Measurements from ENCODE around the gene PTGIR. TPM values are rescaled to one million over a fixed set of nuclear protein-coding genes. Genes with fewer than 3 reads are reported as not detected.
"Not testable (repeated sequence)": the region's sequence is repeated elsewhere in the genome, so short reads cannot be mapped to it uniquely, and the experiment has no call there.

The PTGIR gene
- total and polyA plus RNA-seq, 5 donors from 2014 or later: 0.31 to 16.8 (median 8.6) TPM

- peaks cover 10% of the 10 kb centered on the region for H3K27me3 Mint-ChIP-seq
- ATAC-seq (ENCODE audit: low read depth in 2 of 2) (no peak), DNase-seq (no peak)
- peaks cover 0 to 31% (median 11%) of the 10 kb centered on the region in 4 donors for H3K4me1 Mint-ChIP-seq
- Histone ChIP-seq H3K36me3 (ENCODE audit: control insufficient read depth, insufficient read depth, low read length) (no peaks in the 10 kb centered on the region), H3K4me3 (ENCODE audit: low read depth, low read length) (no peak overlapping the region), H3K27ac (ENCODE audit: insufficient read depth, low read length, poor library complexity, severe bottlenecking) (peak overlapping the region; percentile 61), H3K27me3 (ENCODE audit: control insufficient read depth, insufficient read depth, low read length) (peaks cover under 1% of the 10 kb centered on the region), H3K4me1 (ENCODE audit: control insufficient read depth, insufficient read depth, low read length, poor library complexity, severe bottlenecking) (peaks cover 55% of the 10 kb centered on the region), H3K9me3 (ENCODE audit: control insufficient read depth in 2 of 2, low read length in 2 of 2) (no peaks in the 10 kb centered on the region)
- peak overlapping the region in 2 of 3 donors; percentile 44 to 91 for H3K27ac Mint-ChIP-seq
- no peaks in the 10 kb centered on the region for H3K9me3 Mint-ChIP-seq
- H3K36me3 Mint-ChIP-seq: no peaks in the 10 kb centered on the region
- H3K4me3 Mint-ChIP-seq: peak overlapping the region; percentile 34 to 89 (median 72)
These were observed 9.8 kb upstream of the PTGIR start for GRCh38 chr19:46634656-46635218.

DNA sequence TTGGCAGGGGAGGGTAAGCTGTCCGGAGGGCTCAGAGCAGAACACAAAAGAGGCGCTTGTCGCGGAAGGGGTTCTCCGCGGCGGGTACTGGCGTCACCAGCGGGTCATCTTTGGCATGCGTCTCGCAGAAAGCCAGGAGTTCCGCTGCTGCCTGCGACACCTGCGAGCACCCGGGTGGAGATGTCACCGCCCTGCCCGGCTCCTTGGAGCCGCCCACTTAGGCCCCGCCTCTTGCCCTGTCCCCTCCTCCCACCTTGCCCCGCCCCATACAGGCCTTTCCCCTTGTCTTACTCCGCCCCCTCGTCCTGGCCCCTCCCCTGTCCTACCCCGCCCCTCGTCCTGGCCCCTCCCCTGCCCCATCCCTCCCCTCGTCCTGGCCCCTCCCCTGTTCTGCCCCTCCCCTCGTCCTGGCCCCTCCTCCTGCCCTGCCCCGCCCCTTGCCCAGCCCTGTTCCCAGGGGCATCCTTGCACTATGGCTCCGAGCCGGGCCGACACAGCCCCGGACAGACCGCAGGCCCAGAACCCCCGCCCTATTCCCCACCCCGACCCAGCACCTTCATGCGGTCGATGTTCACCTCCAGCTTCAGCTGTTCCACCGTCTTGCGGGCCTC is 9.3 kb upstream of the PTGIR start:
- H3K9me3 ChIP-seq (ENCODE audit: control insufficient read depth in 2 of 2, low read length in 2 of 2): no peaks in the 10 kb centered on the region
- peak overlapping the region; percentile 73 for H3K27ac ChIP-seq (ENCODE audit: insufficient read depth, low read length, poor library complexity, severe bottlenecking)
- DNase-seq (peak; percentile 91 to 94 (median 93)), ATAC-seq (ENCODE audit: low read depth in 2 of 2) (peak; percentile 72 to 73)
- H3K4me1 Mint-ChIP-seq: peaks cover 0 to 36% (median 11%) of the 10 kb centered on the region in 4 donors
- no peaks in the 10 kb centered on the region for H3K27me3 ChIP-seq (ENCODE audit: control insufficient read depth, insufficient read depth, low read length)
- no peaks in the 10 kb centered on the region for H3K36me3 Mint-ChIP-seq
- peak overlapping the region in 2 of 3 donors; percentile 95 to 96 for H3K27ac Mint-ChIP-seq
- no peaks in the 10 kb centered on the region for H3K9me3 Mint-ChIP-seq
- H3K36me3 ChIP-seq (ENCODE audit: control insufficient read depth, insufficient read depth, low read length): no peaks in the 10 kb centered on the region
- peaks cover 49% of the 10 kb centered on the region for H3K4me1 ChIP-seq (ENCODE audit: control insufficient read depth, insufficient read depth, low read length, poor library complexity, severe bottlenecking)
- peak overlapping the region; percentile 67 to 89 (median 85) for H3K4me3 Mint-ChIP-seq
- peak overlapping the region; percentile 72 for H3K4me3 ChIP-seq (ENCODE audit: low read depth, low read length)
- peaks cover 10% of the 10 kb centered on the region for H3K27me3 Mint-ChIP-seq

GRCh38 chr19:46633130-46633529 is 8.2 kb upstream of the PTGIR start:
- H3K4me1 ChIP-seq (ENCODE audit: control insufficient read depth, insufficient read depth, low read length, poor library complexity, severe bottlenecking): peaks cover 39% of the 10 kb centered on the region
- no peaks in the 10 kb centered on the region for H3K9me3 ChIP-seq (ENCODE audit: control insufficient read depth in 2 of 2, low read length in 2 of 2)
- Mint-ChIP-seq H3K27ac (peak overlapping the region; percentile 83 to 96 (median 95)), H3K4me1 (peaks cover 0 to 46% (median 13%) of the 10 kb centered on the region in 4 donors), H3K9me3 (no peaks in the 10 kb centered on the region), H3K27me3 (peaks cover 10% of the 10 kb centered on the region), H3K36me3 (no peaks in the 10 kb centered on the region), H3K4me3 (peak overlapping the region; percentile 67 to 89 (median 78))
- peak overlapping the region; percentile 73 for H3K27ac ChIP-seq (ENCODE audit: insufficient read depth, low read length, poor library complexity, severe bottlenecking)
- no peaks in the 10 kb centered on the region for H3K27me3 ChIP-seq (ENCODE audit: control insufficient read depth, insufficient read depth, low read length)
- no peaks in the 10 kb centered on the region for H3K36me3 ChIP-seq (ENCODE audit: control insufficient read depth, insufficient read depth, low read length)
- peak overlapping the region; percentile 72 for H3K4me3 ChIP-seq (ENCODE audit: low read depth, low read length)
- DNase-seq (no peak), ATAC-seq (ENCODE audit: low read depth in 2 of 2) (no peak)

GRCh38 chr19:46631481-46631880 is 6.6 kb upstream of the PTGIR start:
- H3K9me3 ChIP-seq (ENCODE audit: control insufficient read depth in 2 of 2, low read length in 2 of 2): no peaks in the 10 kb centered on the region
- H3K27me3 ChIP-seq (ENCODE audit: control insufficient read depth, insufficient read depth, low read length): no peaks in the 10 kb centered on the region
- peaks cover 0 to 58% (median 17%) of the 10 kb centered on the region in 4 donors for H3K4me1 Mint-ChIP-seq
- no peak overlapping the region for H3K4me3 ChIP-seq (ENCODE audit: low read depth, low read length)
- peak overlapping the region in 2 of 4 donors; percentile 29 to 56 for H3K4me3 Mint-ChIP-seq
- peaks cover 10% of the 10 kb centered on the region for H3K27me3 Mint-ChIP-seq
- no peaks in the 10 kb centered on the region for H3K36me3 Mint-ChIP-seq
- no peak overlapping the region for H3K27ac Mint-ChIP-seq
- H3K4me1 ChIP-seq (ENCODE audit: control insufficient read depth, insufficient read depth, low read length, poor library complexity, severe bottlenecking): peaks cover 32% of the 10 kb centered on the region
- no peak for DNase-seq
- no peaks in the 10 kb centered on the region for H3K9me3 Mint-ChIP-seq
- H3K36me3 ChIP-seq (ENCODE audit: control insufficient read depth, insufficient read depth, low read length): no peaks in the 10 kb centered on the region
- no peak overlapping the region for H3K27ac ChIP-seq (ENCODE audit: insufficient read depth, low read length, poor library complexity, severe bottlenecking)
- no peak for ATAC-seq (ENCODE audit: low read depth in 2 of 2)

DNA sequence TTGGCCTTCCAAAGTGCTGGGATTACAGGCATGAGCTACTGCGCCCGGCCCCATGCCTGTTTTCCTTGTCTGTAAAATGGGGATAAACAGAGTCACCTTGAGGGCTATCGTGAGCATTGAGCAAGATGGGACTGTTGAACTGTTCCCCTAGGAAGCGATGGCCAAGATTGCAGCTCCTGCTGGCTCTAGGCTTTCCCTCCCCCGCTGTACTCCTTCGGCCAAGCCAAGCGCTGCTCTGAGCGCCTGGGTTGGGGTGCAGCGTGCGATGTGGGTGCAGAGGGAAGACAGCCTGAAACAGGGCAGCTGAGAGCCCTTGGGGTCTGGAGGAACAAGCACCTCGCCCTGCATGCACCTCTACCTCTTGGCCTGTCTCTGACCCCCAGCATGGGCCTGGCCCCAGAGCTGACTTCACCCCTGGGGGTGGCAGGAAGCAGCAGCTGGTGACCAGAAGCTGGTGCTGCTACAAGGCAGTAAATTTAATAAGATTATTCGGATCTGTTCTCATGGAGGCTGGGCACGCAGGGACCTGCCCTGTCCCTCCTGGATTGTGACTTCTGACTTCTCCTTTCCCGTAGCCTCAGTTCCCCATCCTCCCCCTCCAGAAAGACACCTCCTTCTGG is 5.8 kb upstream of the PTGIR start:
- H3K27me3 Mint-ChIP-seq: peaks cover 10% of the 10 kb centered on the region
- H3K27ac Mint-ChIP-seq: peak overlapping the region in 1 of 3 donors; percentile 43
- DNase-seq: no peak

DNA sequence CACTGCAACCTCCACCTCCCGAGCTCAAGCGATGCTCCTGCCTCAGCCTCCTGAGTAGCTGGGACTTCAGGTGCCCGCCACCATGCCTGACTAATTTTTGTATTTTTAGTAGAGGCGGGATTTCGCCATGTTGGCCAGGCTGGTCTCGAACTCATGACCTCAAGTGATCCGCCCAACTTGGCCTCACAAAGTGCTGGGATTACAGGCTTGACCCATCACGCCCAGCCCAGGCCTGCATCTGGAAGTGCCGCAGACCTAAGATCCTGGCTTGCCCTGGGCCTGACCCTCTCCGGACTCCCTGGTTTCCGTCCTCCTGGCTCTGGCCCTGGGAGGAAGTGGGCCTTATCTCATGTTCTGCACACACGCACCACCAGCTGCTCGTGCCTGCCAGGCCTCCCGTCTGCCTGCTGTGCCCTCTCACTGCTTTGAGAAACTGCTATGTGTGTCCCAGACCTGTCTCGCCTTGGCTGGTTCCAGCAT is 4.7 kb upstream of the PTGIR start:
- H3K9me3 Mint-ChIP-seq: no peaks in the 10 kb centered on the region
- H3K27ac Mint-ChIP-seq: peak overlapping the region in 1 of 3 donors; percentile 87
- H3K4me3 ChIP-seq (ENCODE audit: low read depth, low read length): no peak overlapping the region
- H3K9me3 ChIP-seq (ENCODE audit: control insufficient read depth in 2 of 2, low read length in 2 of 2): no peaks in the 10 kb centered on the region
- H3K27me3 ChIP-seq (ENCODE audit: control insufficient read depth, insufficient read depth, low read length): no peaks in the 10 kb centered on the region
- no peak for ATAC-seq (ENCODE audit: low read depth in 2 of 2)
- no peak overlapping the region for H3K4me3 Mint-ChIP-seq
- H3K27ac ChIP-seq (ENCODE audit: insufficient read depth, low read length, poor library complexity, severe bottlenecking): no peak overlapping the region
- H3K36me3 Mint-ChIP-seq: no peaks in the 10 kb centered on the region
- peaks cover 0 to 66% (median 20%) of the 10 kb centered on the region in 4 donors for H3K4me1 Mint-ChIP-seq
- peaks cover 24% of the 10 kb centered on the region for H3K4me1 ChIP-seq (ENCODE audit: control insufficient read depth, insufficient read depth, low read length, poor library complexity, severe bottlenecking)
- peaks cover 10% of the 10 kb centered on the region for H3K27me3 Mint-ChIP-seq
- no peaks in the 10 kb centered on the region for H3K36me3 ChIP-seq (ENCODE audit: control insufficient read depth, insufficient read depth, low read length)
- no peak for DNase-seq

More for the DNA sequence above, 5.8 kb upstream of the PTGIR start:
- no peak for ATAC-seq (ENCODE audit: low read depth in 2 of 2)
- Mint-ChIP-seq H3K36me3 (no peaks in the 10 kb centered on the region), H3K4me1 (peaks cover 0 to 62% (median 17%) of the 10 kb centered on the region in 4 donors), H3K9me3 (no peaks in the 10 kb centered on the region), H3K4me3 (peak overlapping the region in 1 of 4 donors; percentile 15)
- Histone ChIP-seq H3K4me1 (ENCODE audit: control insufficient read depth, insufficient read depth, low read length, poor library complexity, severe bottlenecking) (peaks cover 24% of the 10 kb centered on the region), H3K36me3 (ENCODE audit: control insufficient read depth, insufficient read depth, low read length) (no peaks in the 10 kb centered on the region), H3K9me3 (ENCODE audit: control insufficient read depth in 2 of 2, low read length in 2 of 2) (no peaks in the 10 kb centered on the region), H3K27me3 (ENCODE audit: control insufficient read depth, insufficient read depth, low read length) (no peaks in the 10 kb centered on the region), H3K27ac (ENCODE audit: insufficient read depth, low read length, poor library complexity, severe bottlenecking) (no peak overlapping the region), H3K4me3 (ENCODE audit: low read depth, low read length) (no peak overlapping the region)

- H3K27ac ChIP-seq (ENCODE audit: insufficient read depth, low read length, poor library complexity, severe bottlenecking); ATAC-seq (ENCODE audit: low read depth in 2 of 2); H3K9me3 ChIP-seq (ENCODE audit: control insufficient read depth in 2 of 2, low read length in 2 of 2); H3K4me3 ChIP-seq (ENCODE audit: low read depth, low read length); H3K9me3 Mint-ChIP-seq; H3K4me3 Mint-ChIP-seq; H3K36me3 Mint-ChIP-seq; H3K27me3 Mint-ChIP-seq; H3K36me3 ChIP-seq (ENCODE audit: control insufficient read depth, insufficient read depth, low read length); H3K27me3 ChIP-seq (ENCODE audit: control insufficient read depth, insufficient read depth, low read length): not testable (repeated sequence)
- H3K4me1 Mint-ChIP-seq: peaks cover 0 to 66% (median 21%) of the 10 kb centered on the region in 4 donors
- peak in 1 of 3 donors; percentile 69 for DNase-seq
- H3K4me1 ChIP-seq (ENCODE audit: control insufficient read depth, insufficient read depth, low read length, poor library complexity, severe bottlenecking): peaks cover 20% of the 10 kb centered on the region
- peak overlapping the region in 1 of 3 donors; percentile 65 for H3K27ac Mint-ChIP-seq
These were observed 4.1 kb upstream of the PTGIR start for GRCh38 chr19:46628970-46629369.
